Measurements from ENCODE around the gene U2SURP.

DNA sequence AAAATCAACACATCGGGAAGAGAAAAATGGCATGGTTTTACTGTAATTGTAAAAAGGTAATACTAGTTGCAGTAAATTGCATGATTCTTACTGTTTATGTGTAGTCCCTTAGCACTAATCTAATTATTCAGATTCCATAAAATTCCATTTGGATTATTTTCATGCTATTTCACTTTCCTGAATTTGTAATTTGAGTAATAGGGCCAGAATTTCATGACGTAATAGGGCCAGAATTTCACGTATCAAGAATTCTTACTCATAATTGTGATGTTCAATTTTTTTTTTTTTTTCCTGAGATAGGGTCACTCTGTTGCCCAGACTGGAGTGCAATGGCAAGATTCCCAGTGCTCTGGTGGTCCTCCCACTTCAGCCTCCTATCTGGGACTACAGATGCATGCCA, 2.9 kb upstream of the U2SURP start:
- TF ChIP-seq, protein P1, sequence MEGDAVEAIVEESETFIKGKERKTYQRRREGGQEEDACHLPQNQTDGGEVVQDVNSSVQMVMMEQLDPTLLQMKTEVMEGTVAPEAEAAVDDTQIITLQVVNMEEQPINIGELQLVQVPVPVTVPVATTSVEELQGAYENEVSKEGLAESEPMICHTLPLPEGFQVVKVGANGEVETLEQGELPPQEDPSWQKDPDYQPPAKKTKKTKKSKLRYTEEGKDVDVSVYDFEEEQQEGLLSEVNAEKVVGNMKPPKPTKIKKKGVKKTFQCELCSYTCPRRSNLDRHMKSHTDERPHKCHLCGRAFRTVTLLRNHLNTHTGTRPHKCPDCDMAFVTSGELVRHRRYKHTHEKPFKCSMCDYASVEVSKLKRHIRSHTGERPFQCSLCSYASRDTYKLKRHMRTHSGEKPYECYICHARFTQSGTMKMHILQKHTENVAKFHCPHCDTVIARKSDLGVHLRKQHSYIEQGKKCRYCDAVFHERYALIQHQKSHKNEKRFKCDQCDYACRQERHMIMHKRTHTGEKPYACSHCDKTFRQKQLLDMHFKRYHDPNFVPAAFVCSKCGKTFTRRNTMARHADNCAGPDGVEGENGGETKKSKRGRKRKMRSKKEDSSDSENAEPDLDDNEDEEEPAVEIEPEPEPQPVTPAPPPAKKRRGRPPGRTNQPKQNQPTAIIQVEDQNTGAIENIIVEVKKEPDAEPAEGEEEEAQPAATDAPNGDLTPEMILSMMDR (IDR thresholded peaks at IDR 0.05) = no peak
- no peak for TF ChIP-seq POLR2A (IDR thresholded peaks at IDR 0.05)
